Fibroblast of peridontal ligament (primary cell): ENCODE measurements around the gene SNRNP25.
A peak's percentile ranks its signal among the peaks of the same experiment; 100 is the strongest.

ENCODE experiments used
- DNase-seq: peaks from one replicate; pipeline ENCODE4 v3.0.0-alpha.2; 2010; ENCODE audit errors: extremely low read depth

SNRNP25 gene

DNA sequence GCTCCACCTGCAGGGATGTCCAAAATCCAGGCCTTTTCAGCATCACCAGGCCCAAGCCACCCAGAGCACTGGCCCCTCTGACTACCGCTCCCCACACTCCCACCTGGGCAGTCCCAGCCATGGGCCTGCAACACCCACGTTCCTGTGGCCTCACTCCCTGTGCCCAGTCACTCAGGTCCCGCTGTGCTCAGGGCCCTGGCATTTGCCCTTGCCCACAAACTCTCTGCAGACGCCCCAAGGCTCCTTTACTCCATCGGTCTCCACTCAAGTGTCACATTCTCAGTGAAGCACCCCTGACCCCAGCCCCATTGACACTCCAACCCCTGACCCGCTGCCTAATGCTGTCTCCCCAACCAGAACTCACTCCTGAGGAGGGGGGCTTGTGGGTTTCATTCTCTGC is 48.0 kb downstream of the SNRNP25 start:
- no peak for DNase-seq

- peak; percentile 61 for DNase-seq
Measured at GRCh38 chr16:102060-102855, 48.6 kb downstream of the SNRNP25 start.

DNA sequence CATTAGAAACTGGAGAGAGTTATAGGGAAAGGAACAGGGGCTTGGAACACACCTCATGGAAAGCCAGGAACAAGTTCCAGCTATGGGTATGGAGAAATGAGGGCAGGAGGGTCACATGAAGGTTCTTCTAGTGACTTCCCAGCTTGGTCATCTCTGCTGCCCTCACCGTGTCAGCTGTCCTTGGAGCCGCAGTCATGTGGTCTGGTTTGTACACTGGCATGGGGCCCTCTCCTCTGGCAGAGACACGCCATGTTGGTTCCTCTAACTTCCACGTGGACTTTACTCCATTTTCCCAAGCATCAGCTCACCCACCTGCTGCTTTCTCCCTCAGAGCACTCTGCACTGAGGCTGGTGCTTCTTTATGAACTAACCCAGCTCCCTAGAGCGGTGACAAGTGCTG is 50.7 kb downstream of the SNRNP25 start:
- no peak for DNase-seq

DNA sequence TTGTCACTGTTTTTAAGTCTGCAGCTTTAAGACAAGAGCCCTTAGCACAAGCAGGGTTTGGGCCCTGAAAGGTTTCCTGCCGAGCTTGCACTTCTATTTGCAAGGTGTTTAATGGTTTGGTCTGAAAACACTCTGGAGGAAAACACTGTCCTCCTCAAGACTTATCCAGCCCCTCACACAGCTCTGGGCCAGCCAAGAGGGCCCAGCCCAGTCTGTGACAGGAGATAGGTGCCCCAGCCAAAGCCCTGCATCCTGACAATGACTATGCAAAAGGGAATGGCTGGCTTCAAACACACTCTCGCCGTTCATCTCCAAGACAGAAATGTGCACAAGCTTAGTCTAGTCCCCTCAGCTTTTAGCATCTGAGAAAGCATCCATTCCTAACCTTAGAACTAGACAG is 51.3 kb downstream of the SNRNP25 start:
- no peak for DNase-seq

- DNase-seq = no peak
Measured at GRCh38 chr16:105521-105920, 51.9 kb downstream of the SNRNP25 start.

GRCh38 chr16:106623-107324 is 53.1 kb downstream of the SNRNP25 start:
- peak; percentile 88 for DNase-seq
